Measurements from ENCODE around the gene MME. TPM values are rescaled to one million over a fixed set of nuclear protein-coding genes. Genes with fewer than 3 reads are reported as not detected.
"Not testable (repeated sequence)": the region's sequence is repeated elsewhere in the genome, so short reads cannot be mapped to it uniquely, and the experiment has no call there.

Gene MME
- total RNA-seq, 2 donors from 2014 or later: 16.5 to 52.6 TPM

- intact Hi-C loops (cut with DNase I): no loop called here
- DNase-seq (no peak), ATAC-seq (peak in 1 of 2 donors; percentile 50)
Observed at GRCh38 chr3:155079468-155079745, 712 bp upstream of the MME start.

GRCh38 chr3:155080692-155081091 lies 573 bp downstream of the MME start:
- ATAC-seq: no peak
- intact Hi-C loops (cut with DNase I): no loop called here
- no peak for DNase-seq

GRCh38 chr3:155083313-155083905 lies 3.3 kb downstream of the MME start:
- ATAC-seq (no peak), DNase-seq (no peak)
- intact Hi-C loops (cut with DNase I): no loop called here

- intact Hi-C loops (cut with DNase I): no loop called here
- ATAC-seq (no peak), DNase-seq (no peak)
Observed at GRCh38 chr3:155084567-155084966, 4.4 kb downstream of the MME start.

GRCh38 chr3:155086051-155086450 lies 5.9 kb downstream of the MME start:
- intact Hi-C loops (cut with DNase I): no loop called here
- ATAC-seq: no peak
- DNase-seq: no peak

- intact Hi-C loops (cut with DNase I): no loop called here
- no peak for ATAC-seq
Observed at GRCh38 chr3:155088706-155089345, 8.7 kb downstream of the MME start.

GRCh38 chr3:155089495-155089894 lies 9.4 kb downstream of the MME start:
- ATAC-seq (peak in 1 of 2 donors; percentile 23), DNase-seq (no peak)
- intact Hi-C loops (cut with DNase I): no loop called here

More at GRCh38 chr3:155088706-155089345, 8.7 kb downstream of the MME start:
- DNase-seq: no peak

GRCh38 chr3:155093261-155093660 lies 13.1 kb downstream of the MME start:
- DNase-seq (no peak), ATAC-seq (no peak)
- intact Hi-C loops (cut with DNase I): no loop called here

- ATAC-seq (no peak), DNase-seq (no peak)
- intact Hi-C loops (cut with DNase I): no loop called here
Observed at GRCh38 chr3:155096303-155097008, 16.3 kb downstream of the MME start.

GRCh38 chr3:155097009-155097349 lies 16.9 kb downstream of the MME start:
- DNase-seq: no peak
- no peak for ATAC-seq
- intact Hi-C loops (cut with DNase I): no loop called here

- ATAC-seq (peak; percentile 69 to 91), DNase-seq (no peak)
- intact Hi-C loops (cut with DNase I): no loop called here
Observed at GRCh38 chr3:155101398-155101797, 21.3 kb downstream of the MME start.

GRCh38 chr3:155102329-155102728 lies 22.2 kb downstream of the MME start:
- no peak for ATAC-seq
- intact Hi-C loops (cut with DNase I): no loop called here
- DNase-seq: no peak

GRCh38 chr3:155103686-155104085 lies 23.6 kb downstream of the MME start:
- no peak for ATAC-seq
- DNase-seq: no peak
- intact Hi-C loops (cut with DNase I): no loop called here

GRCh38 chr3:155106119-155106518 lies 26.0 kb downstream of the MME start:
- intact Hi-C loops (cut with DNase I): no loop called here
- ATAC-seq: no peak
- no peak for DNase-seq

GRCh38 chr3:155110022-155110421 lies 29.9 kb downstream of the MME start:
- no peak for ATAC-seq
- intact Hi-C loops (cut with DNase I): no loop called here
- DNase-seq: no peak

GRCh38 chr3:155110996-155111901 lies 31.1 kb downstream of the MME start:
- intact Hi-C loops (cut with DNase I): no loop called here
- no peak for DNase-seq
- no peak for ATAC-seq

GRCh38 chr3:155111971-155112370 lies 31.9 kb downstream of the MME start:
- ATAC-seq (no peak), DNase-seq (no peak)
- intact Hi-C loops (cut with DNase I): no loop called here

GRCh38 chr3:155112661-155113389 lies 32.7 kb downstream of the MME start:
- DNase-seq: no peak
- no peak for ATAC-seq
- intact Hi-C loops (cut with DNase I): no loop called here

GRCh38 chr3:155124745-155125144 lies 44.6 kb downstream of the MME start:
- ATAC-seq: not testable (repeated sequence)

More at GRCh38 chr3:155124745-155125144, 44.6 kb downstream of the MME start:
- DNase-seq; intact Hi-C loops (cut with DNase I): not testable (repeated sequence)
